Ammon's horn (tissue), 1 donor: ENCODE measurements around the gene OSBPL3.
"Not testable (repeated sequence)": the region's sequence is repeated elsewhere in the genome, so short reads cannot be mapped to it uniquely, and the experiment has no call there.

Source experiments
- DNase-seq: peaks from one replicate; pipeline ENCODE4 v3.0.0-alpha.2; 2016; ENCODE audit warnings: low spot score

Gene OSBPL3

DNA sequence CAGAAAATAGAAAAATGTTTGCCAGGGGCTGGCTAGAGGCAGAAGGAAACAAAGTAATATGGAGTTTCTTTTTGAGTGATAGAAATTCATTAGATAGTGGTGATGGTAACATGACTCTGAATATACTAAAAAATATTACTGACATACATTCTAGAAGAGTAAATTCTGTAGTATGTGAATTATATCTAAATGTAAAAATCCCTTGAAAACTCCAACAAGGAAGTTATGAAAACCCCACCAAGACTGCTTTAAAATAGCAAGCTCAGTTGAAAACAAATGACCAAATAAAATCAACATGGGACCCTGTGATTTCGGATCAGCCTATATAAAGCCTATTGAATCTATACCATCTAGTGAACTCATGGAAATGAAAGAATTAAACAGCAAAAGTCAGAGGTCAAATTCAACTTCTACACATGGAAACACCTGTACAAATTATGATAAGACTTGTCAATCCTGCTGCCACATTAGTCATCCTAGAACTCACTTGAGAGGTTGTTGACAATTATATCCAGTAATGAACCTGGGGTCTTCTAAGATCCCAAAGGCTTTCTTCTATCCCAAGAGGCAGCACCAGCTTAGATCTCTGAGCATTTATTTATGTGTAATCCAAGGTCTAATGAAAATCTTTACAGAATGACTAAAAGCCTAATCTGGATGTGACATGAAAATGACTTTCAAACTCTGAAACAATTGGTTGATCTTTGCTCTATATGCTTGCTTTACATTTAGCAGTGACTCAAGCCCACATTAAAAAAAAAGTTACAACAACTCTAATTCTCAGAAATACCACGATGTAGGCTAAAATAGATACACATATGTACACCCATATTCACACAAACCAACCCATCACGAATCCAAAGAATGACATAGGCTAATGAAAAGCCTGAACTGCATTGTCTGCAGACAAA is 59.3 kb downstream of the OSBPL3 start:
- DNase-seq: no peak

DNA sequence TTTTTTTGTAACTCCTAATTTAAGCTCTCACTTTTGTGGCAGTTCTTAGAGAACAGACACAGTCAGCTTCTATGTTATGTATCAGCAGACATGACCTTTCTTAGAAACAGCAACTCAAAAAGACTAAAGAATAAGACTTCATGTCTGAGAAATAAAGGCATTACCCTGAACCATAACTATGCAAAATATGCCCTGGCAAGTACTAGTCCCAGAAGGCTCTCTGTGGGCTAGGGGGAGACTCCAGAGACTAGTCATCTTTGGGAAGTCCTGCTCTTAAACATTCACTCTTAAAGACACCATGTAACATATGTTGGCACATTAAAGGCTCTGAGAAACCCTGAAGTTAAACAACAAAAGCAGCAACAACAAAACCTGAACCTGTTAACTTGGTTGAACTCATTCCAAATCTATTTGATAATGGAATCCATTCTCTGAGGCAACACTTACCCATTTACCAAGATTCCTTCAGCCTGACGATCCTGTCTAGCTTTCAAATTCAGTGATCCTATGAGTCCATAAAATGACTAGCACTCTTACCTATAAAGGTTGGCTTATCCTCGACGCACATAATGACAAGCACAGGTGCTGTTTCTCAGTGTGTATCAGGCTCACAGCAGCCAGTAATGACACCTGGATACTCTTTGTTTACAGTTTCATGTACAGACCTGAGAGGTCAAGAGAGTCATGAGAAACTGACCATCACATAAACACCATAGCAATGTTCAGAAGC is 62.3 kb downstream of the OSBPL3 start:
- DNase-seq: no peak

DNA sequence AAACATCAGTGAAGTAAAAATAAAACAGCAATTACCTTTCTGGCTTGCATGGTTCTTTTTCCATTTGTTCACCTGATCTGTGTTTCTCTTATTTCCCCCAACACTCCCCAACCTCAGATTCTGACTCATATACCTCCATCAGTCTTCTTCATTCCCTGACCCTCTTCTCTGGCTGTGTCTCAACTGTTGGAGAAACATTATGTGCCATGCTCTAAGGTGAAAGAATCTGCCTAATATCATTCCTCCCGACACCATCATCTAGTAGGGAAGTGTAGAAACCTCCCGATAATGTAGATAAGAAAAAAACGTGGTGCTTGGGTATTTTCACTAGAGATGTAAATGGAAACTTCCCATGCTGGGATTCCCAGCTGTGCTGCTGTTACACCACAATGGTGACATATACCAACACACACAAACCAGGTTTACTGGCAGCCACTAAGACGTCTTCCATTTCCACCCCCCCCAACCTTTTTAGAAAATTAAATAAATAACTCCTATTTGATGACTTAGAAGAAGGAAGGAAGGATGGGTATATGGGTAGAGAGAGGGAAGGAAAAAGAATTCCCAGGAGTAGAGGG is 63.4 kb downstream of the OSBPL3 start:
- DNase-seq: no peak

DNA sequence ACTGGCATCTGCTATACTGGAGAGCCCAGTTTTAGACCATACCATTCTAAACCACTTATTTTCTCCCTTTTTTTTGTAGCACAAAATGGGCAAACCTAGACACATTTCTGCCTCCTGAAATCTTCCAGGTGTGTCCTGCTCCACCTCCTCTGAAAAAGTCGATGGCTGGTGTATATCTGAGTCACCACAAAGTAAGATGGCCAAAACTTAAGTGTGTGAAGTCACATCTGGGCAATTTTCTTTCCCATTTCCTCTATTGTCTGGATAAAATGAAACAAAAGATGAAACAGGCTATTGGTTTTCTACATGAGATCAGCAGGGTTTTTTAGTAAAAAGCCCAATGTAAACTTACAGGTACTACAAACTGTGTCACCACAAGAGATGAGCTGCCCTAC is 65.5 kb downstream of the OSBPL3 start:
- DNase-seq: no peak

DNA sequence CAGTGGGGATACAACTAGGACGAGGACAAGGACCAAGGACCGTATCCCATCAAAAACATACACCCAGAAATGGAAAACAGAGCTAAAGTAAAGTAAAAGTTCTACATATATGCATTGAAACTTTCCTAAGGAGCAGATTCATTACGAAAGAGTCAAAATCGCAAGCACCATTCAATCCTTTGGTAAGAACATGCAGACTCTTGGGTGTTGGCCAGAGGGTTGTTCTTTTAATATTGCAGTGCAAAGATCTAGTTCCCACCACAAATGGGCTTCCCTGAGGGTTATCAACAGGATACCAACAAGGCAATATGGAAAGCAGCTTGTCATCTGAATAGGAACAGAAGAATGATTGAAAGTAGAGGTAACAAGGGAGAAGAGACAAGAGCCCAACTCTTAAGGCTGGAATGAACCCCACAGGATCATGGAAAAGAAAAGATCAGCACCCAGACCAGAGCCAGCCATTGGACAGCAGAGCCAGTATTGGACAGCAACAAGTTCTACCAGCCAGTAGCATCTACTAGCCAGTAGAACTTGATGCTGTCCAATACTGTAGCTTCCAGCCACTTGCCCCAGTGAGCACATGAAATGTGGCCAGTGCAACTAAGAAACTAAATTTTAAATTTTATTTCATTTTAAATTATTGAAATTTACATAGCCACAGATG is 66.0 kb downstream of the OSBPL3 start:
- no peak for DNase-seq

DNA sequence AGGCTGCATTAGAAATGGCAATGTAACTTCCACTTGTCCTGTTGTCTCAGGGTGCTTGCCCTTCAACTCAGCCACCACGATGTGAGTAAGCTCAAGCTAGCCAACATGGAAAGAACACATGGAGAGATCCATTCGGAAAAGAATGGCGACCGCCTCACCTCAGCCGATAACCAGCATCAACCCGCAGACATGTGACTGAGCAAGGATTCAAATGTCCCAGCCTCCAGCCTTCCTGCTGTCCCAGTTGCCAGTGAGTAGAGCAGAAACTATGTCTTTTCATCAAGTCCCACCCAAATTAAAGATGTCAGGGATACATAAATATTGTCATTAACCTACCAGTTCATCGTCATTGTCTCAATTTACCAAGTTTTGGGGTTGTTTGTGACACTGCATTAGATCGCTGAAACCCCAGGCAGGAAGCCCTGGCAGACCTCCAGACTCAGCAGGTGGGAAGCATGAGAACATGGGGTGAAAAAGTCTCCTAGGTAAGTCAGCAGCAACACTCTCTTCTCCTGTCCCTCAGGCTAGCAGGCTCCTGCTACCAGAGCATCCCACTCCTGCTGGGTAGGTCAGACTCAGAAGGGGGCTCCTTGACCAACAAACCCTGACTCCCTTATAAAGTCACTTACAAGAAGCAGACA is 67.0 kb downstream of the OSBPL3 start:
- no peak for DNase-seq

DNA sequence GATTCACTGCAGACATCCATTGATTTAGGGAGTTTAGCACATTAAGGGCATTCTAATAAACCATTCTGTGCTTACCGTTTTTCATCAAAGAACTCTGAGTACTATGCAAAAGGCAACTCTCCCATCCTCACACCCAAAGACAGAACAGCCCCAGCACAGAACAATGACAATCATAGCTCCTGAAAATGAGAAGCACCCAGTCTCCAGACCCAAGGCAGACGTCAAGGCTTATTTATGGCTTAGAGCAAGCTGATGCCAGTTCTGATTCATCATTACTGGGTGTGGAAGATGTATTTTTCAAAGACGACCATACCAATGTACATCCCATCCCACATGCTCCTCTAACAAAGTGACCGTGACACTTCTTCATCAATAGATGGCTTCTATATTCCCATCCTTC is 67.6 kb downstream of the OSBPL3 start:
- no peak for DNase-seq

DNA sequence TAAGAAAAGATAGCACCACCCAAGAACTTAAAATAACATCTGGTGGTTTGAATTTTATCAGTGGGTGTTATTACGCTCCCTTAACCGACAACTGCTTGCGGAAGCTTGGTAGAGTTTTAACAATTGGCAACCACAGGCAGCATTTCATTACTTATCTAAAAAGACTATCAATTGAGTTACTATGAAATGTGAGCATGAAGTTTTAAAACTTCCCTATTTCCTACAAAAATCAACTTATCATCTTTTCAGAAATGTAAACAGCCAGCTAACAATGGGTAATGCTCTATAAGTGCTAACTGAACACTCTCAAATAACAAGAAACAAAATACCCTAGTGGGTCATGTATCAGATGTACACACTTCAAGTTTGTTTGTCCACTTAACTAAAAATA is 68.8 kb downstream of the OSBPL3 start:
- DNase-seq: no peak

DNA sequence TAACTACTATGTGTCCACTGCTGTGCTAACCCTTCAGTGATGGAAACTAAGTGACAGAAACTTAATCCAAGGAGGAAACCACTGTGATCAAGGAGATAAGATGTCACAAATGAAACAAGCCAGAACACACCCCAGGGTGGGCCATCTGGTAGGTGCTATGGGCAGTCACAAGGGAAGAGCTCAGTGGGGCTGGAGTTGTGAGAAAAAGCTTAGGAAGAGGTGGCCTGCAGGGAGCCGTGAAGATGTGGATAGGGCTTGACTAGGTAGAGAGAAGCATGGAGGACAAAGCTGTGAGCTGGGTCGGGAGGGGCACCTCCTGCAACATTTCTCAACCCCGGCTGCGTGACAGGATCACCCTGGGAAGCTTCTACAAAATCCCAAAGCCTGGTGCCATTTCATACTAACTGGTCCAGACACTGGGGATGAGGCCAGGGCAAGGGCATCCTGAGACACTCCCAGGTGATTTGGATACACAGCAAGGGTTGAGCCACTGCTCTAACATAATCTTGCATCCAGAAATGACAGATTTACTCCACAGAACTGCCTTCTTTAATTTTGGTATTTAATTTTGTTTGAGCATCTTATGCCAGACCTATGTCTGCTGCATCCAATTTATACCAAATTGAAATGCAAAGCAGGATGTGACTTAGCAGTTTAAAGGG is 69.3 kb downstream of the OSBPL3 start:
- DNase-seq: no peak

DNA sequence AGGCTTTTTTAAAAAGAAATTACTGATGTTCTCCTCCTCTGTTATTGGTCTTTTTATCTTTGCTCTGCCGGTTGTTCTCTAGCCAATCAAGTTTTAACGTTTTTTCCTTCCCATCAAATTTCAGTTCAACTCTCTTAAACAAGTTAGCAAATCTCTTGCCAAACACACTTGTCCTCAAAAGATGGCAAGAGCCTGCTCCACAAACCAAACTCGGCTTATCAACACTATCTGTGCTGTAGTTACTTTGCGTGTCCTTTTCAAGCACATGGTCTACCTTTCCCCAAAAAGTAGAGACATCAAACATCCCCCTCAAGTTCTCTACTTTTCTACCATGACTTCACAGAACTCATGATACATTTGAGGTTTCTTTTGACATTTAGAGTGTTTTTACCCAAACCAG is 71.3 kb downstream of the OSBPL3 start:
- no peak for DNase-seq

DNA sequence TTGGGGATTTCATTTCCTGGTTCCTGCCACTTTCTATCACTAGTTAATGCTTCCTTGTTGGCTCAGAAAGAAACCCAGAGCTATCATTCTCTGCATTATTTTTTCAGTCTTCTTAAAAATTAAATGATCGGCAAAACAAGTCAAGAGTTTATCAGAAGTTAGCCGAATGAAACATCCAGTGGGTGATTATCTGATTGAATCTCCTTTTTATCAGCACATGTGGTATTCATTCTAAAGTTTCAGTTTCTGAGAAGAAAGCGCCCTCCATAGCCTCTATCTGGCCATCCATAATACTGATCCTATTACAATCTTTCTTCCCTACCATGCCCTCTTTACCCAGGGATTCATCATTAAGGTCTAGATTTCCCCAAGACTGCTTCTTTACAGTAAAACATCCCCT is 71.8 kb downstream of the OSBPL3 start:
- DNase-seq: no peak

DNA sequence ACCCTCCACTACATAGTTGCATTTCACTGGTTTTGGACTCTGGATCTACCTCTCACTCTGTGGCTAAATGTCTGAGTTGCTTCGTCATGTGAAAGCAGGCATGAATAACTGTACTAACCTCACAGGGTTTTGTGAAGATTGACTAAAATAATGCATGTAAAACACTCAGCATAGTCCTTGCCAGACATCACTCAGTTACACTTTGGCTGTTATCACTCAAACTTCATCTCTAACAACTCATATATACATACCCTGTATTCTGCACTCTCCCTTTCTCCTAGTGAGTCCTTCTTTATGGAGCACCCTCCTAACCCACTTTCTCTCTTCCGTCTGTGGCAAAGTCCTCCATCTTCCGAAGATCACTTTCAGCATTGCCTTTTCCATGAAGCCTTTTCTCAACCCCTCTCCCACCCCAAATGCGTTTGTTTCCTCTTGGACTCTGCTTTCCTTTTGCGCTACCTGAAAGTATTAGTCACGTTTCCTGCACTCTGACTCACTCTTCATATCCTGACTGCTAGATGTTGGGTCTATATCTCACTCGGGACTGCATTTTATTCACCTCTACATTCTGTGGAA is 72.6 kb downstream of the OSBPL3 start:
- no peak for DNase-seq

DNA sequence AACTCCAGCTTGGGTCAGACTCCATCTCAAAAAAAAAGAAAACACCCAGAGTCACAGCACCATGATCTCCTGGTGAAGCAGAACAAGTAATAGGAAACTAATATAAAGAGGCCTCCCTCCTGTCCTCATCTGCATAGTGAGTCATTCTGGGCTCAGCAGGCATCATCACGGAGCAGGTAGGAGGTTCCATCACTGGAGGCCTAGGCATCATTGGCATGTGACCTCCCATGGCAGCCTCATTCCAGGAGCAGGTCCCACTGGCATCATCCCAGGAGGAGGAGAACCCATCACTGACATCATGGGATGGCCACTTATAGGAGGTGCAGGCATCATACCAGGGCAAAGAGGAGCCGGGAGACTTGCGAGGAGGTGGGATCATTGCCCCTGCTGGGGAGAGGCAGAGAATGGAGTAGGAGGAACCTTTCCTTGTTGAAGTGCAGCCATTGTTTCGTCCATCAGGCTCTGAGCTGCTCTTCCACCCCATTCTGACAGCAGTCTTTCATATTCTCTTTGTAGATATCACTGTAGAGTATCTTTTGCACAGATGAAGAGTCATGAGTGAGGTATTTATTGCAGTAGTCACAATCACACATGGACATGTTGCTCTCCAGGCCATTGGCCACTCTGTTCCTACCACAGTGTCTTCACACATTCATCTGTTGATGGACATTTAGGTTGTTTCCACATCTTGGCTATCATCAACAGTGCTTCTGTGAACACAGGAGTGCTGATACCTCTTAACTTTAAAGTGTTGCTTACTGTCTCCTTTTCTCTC is 73.8 kb downstream of the OSBPL3 start:
- DNase-seq: no peak

DNA sequence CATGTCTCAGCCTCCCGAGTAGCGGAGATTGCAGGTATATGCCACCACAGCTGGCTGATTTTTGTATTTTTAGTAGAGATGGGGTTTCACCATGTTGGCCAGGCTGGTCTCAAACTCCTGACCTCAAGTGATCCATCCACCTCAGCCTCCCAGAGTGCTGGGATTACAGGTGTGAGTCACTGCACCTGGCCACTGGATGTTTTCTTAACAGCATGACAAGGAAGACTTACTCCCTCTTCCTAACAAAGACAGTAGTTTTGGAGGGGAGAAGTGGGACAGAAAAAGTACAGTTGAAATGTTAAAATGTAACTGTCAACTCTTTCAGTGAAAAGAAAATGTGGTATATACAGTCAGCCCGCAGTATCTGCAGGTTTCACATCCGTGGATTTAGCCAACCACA is 76.0 kb downstream of the OSBPL3 start:
- DNase-seq: not testable (repeated sequence)

DNA sequence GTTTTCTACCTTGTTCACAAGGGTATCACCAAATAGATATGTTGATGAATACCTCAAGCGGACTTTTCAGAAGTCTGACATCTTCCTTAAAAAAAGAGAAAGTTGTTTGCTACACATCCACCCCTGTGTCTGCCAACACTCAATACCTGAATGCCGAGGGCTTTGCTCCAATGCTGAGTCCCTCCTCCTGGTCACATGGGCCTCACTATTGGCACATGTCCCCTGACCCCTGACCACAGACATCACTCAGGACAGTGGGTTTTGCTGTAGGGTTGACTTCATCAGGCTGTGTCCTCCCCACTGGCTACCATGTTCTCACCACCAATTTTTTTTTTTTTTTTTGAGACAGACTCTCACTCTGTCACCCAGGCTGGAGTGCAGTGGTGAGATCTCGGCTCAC is 76.4 kb downstream of the OSBPL3 start:
- no peak for DNase-seq

DNA sequence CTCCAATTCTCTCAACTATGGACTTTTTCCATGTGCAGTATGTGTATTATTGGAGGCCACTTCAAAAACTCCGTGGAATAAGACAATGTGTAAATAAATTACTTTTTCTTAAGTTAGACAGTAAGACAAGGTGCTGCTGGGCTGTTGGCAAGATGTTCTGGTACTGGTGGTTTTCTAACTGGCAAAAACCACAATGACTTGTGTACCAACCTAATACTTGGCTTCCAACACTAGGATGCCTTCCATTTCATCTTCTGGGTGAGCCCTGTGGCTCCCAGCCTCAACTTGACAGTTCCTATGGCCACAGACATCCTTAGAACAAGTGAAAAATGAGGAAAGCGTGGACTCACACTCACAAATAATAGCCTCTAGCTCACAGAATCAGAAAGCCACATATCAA is 77.0 kb downstream of the OSBPL3 start:
- DNase-seq: no peak

DNA sequence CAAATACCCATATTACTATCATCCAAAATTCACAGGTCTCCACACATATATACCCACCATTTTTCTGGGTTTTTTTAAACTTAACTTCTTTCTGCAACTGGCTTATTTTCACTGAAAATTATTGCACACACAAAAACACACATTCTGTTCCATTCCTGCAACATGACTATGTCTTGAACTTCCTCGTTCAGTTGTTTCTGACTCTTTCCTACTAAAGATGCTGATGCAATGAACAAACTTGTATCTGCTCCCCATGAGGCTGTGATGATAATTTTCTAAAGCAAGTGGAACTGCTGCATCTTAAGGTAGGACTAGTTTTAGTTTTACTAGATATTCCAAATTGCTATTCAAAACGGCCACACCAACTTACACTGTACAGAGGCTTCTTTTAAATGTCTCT is 77.7 kb downstream of the OSBPL3 start:
- DNase-seq: no peak

DNA sequence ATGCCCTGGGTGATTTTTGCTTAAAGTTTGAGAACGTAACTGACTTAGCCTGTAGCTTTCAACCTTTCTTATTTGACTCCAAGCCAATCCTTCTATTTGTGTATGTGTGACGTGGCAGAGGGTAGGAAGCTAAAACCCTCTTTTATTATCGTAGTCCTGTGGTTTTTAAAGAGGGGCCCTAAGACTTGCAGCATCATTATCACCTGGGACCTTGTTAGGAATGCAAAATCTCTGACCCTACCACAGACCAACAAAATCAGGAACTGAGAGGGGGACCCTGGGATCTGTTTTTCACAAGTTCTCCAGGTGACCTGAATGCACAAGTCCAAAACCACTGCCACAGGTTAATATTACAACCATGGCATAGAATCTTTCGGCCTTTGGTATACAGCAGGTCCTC is 80.1 kb downstream of the OSBPL3 start:
- DNase-seq: no peak

DNA sequence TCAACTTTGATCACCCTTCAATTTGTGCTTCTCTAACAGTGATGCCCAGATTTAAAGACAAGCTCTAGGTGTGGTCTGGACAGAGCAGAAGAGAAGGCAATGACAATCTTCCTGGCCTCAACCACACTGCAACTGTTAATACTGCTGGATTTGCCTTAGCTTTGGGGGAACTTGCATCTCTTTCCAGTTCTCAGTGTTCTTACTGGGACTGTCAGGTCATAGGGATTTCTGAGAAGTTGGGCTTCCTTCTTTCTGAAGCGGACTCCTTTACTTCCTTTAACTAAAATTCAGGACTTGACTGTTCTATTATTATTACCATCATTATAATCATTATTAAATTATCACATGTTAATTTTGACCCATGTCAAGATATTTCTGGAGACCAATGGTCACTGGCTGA is 80.8 kb downstream of the OSBPL3 start:
- no peak for DNase-seq

DNA sequence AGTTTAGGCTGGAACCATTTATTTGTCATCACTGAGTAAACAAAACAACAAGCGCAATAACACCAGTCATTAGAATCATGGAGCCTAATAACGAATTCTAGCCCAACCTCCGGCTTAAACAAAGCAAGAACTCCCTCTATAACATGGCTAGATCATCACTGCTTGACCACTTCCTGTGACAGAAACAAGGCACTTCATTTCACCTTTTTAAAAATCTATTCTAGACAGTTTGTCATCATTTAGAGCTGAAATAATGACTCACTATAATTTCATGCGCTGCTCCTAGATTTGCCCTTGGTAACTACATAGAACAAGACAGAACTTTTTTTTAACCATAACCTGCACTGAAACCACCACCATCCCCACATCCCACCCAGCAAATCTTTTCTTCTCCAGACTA is 81.3 kb downstream of the OSBPL3 start:
- no peak for DNase-seq
